NCI-H187 (cell line): ENCODE data around the gene SLC7A4.
A peak's percentile ranks its signal among the peaks of the same experiment; 100 is the strongest.
"Not testable (repeated sequence)": the region's sequence is repeated elsewhere in the genome, so short reads cannot be mapped to it uniquely, and the experiment has no call there.

Experiments used
- DNase-seq, 2 experiments: peaks; one replicate each; lab custom pipeline; 2025; lab: John Stamatoyannopoulos, UW

The SLC7A4 gene

DNA sequence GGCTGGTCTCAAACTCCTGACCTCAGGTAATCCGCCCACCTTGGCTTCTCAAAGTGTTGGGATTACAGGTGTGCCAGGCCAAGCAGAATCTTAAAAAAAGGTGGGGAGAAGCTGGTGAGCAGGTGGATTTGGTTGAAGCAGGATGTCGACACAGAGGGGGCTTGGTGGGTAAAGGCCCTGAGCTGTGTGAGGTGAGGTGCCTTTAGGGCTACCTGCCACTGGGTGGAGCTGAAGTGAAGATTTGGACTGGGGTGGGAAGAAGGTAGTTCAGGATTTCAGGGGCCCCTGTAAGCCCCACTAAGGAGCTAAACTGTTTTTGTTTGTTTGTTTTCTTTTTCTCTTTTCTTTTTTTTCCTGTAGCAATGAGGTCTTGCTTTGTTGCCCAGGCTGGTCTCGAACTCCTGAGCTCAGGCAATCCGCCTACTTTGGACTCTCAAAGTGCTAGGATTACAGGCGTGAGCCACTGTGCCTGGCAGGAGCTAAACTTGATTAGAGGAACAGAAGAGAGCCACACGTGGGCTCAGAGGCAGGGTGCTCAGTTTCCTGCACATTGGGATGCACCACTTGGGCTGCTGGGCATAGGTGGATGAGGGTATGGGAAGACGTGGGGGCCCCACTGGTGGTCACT is 11.4 kb downstream of the SLC7A4 start:
- no peak for DNase-seq

DNA sequence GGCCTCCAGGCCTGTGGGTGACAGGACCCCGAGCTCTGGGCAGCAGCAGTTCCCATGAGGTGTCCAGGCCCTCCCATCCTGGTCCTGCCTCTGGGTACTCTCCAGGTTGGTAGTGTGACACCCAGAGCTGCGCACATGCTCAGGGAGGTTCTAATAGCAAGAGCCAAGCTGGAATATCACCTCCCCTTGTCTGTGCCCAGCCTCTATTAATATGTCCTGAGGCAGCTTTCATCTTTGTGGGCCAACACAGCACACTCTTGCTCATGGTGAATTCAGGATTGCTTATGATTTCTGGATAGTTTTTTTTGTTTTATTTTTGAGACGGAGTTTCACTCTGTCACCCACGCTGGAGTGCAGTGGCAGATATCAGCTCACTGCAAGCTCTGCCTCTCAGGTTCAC is 14.0 kb downstream of the SLC7A4 start:
- DNase-seq: no peak

DNA sequence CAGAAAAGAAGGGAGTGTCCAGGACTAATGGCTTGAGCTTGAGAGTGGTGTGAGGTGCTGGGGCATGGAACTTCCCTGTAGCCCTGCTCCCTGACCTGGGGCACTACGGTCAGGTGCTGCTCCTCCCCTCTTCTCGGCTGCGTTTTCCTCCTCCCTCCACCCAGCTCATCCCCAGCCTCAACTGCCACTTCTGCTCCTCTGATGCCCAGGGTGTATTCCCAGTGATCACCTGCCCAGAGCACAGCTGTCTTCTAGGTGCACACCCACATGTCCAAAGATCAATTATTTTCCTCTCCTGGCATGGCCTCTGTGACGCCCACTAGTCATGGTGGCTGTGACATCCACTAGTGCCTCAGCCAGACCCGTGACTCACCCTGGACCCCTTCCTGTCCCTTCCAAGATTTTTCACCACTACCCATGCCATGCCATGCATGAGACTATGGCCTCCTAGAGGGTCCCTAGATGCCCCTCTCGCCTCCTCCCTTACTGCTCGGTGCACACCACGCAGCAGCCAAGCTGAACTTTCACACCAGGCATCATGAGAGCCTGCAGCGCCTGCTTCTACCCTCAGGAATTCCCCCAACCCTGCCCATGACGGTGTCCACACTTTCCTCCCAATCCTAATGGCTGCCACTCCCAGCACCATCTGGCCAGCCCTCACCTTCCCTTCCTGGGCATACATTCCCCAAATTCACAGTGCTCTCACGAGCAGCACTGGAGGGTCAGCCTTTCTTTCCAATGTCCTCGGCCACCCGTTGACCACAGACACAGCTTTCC is 15.5 kb downstream of the SLC7A4 start:
- no peak for DNase-seq

DNA sequence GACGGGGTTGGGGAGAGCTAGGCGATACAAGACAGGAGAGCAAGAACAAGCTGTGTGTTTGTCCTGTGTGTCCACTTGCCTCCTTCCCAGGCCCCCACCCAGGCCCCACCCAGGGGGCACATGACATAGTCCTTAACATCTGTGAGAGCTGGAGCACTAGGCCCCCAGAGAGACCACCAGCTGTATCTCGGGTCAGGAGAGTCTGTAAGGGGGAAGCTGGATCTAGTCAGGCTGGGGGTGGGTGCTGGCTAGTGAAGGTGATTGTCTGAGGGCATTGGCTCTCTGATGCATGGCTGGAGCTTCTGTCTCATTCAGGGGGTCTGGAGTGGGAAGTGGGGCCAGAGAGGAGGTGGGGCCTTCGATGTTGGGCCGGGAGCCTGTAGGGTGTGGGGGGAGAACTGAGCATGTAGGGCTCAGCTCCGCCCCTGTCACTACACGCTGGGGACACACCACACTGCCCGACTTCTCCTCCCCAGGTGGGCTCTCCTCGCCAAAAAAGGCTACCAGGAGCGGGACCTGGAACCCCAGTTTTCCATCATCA is 16.8 kb downstream of the SLC7A4 start:
- no peak for DNase-seq

DNA sequence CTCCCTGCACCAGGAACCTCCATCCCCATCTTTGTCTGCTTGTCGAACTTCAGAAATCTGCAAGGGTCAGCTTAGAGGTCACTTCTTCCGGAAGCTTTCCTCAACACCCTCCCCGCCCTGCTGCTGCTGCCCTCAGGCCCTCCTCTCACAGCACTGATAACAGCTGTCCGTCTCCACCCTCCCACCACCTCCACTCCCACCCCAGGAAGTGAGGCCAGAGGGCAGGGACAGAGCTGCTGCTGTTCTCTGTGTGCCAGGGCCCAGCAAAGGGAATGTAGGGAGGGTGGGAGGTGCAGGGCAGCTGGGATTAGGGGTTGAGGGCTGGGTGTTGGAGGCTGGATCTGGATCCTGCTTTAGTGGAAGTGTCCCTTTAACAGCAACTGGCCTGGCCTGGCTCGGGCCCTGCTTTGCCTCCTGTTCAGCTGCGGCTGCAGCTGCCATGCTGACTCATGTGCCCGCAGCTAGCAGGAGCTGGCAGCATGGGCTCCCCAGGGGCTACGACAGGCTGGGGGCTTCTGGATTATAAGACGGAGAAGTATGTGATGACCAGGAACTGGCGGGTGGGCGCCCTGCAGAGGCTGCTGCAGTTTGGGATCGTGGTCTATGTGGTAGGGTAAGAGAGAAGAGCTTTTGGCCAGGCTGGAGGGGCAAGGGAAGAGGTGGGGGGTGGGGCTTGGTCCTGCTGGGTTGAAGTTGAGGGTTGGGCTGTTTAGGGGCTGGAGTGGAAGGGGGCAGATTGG is 17.5 kb downstream of the SLC7A4 start, which contains the start of gene P2RX6:
Gene P2RX6 (plus strand): TSS at position 440 of the 740 bp plus-strand sequence. CDS start 10 bp downstream, at position 450.
- no peak for DNase-seq

DNA sequence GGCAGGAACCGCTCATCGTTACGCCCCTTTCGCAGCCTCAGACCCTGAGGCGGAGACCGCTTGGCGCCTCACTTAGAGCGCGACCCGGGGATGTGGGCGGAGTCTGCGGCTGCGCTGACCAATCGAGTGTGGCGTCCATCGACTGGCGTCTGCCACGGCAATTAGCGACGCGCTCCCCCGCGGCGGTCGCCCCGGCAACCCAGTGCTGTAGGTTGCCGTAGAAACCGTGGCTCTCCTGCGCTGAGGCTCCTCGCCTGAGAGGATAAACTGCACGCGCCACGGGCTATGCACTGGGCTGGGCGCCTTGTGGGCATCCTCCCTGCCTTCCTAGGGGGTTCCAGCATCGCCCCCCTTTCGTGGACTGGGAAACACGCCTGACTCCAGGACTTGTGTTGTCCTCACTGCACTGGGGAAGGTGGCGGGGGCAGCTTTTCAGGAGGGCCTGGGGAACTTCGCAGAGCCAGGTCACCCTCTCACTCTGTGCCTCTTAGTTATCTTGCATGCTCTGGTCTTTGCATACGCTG is 18.1 kb downstream of the SLC7A4 start:
- peak; percentile 73 to 78 for DNase-seq

DNA sequence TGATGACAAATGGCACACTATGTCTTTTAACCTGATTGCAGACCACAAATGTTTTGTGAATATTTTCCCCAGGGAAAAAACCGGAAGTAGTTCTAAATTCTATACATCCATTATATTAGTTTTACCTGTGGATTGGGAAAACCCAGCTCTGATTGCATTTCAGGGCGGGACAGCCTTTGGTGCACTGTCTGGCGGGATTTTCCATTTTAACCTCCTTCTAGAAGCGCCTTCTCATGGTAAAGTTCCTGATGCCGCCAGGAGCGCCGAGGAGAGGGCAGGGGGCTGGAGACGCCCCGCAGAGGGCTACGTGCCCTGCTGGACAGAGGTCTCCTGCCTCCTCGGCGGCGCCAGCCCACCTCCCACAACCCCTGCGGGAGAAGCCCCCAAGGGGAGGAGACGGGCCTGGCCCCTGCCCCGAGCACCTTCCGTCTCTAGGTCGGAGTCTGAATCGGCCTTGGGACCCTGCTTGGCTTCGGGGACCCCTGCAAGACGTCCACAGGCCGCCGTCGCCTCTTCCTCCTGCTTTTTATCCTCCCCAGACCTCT is 18.6 kb downstream of the SLC7A4 start:
- DNase-seq: no peak

DNA sequence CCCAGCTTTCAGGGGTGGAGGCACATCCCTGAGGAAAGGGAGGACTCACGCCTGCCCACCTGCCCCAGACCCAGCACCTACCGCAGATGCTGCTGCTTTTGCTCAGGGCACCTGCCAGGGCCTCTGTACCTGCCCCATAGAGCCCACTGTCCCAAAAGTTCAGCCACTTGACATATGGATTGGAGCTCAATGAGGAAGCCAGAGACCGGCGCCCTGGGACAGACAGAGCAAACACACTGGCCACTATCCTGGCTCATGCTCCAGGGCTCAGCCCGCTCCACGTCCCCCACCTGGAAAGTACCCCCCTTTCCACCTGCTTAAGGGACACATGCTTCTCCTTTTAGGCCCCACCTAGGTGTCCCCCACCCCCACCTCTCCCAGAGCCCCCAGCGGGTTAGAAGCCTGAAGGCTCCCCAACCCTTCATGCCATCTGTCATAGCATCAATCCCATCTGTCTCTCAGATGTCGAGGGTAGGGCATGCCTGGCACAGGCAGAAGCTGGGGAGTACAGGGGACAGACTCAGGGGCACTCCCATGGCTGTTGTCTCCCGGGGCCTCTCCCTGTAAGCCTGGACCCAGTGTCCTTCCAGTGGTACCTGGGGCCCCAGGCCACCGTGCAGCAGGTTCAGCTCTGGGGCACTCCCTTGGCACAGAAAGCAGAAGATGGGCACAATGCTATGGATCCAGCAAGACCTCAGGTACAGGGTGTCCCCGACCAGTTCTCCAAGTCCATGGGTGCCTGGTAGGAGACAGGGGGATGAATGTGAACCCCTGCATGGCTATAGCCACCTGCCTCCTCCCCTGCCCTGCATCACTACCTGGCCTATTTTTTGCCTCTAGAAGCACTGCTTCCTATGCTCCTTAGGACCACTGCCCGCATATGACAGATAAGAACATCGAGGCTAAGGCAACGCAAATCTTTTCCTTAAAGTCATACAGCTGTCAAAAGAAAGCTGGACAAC is 19.6 kb downstream of the SLC7A4 start:
- DNase-seq: no peak

DNA sequence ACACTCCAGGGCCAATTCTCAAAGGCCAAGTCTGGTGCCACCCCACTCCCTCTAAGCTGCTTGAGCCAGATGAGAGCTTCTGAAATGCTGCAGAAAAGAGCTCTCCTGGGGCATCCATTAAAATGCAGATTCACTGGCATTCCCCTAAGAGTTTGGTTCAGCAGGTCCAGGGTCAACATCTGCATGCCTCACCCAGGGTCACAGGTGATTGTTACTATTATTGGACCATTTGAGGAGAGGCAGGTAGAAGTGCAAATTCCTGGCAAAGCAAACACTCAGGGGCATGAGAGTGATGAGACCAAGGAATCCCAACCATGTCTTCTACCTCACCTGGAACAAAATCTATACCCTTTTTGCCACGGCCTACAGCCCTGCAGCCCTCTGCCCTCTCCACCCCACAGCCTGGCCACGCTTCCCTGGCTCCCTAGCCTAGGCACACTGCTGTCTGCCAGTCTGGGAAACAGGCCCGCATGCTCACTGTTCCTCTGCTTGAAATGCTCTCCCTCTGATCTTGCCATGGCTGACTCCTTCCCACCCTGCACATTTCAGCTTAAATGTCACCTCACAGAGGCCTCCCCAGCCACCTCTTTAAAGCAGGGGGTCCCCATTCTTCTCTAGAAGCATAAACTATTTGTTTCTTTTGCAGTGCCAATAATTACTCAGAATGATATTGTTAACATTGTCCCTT is 21.8 kb downstream of the SLC7A4 start:
- no peak for DNase-seq

DNA sequence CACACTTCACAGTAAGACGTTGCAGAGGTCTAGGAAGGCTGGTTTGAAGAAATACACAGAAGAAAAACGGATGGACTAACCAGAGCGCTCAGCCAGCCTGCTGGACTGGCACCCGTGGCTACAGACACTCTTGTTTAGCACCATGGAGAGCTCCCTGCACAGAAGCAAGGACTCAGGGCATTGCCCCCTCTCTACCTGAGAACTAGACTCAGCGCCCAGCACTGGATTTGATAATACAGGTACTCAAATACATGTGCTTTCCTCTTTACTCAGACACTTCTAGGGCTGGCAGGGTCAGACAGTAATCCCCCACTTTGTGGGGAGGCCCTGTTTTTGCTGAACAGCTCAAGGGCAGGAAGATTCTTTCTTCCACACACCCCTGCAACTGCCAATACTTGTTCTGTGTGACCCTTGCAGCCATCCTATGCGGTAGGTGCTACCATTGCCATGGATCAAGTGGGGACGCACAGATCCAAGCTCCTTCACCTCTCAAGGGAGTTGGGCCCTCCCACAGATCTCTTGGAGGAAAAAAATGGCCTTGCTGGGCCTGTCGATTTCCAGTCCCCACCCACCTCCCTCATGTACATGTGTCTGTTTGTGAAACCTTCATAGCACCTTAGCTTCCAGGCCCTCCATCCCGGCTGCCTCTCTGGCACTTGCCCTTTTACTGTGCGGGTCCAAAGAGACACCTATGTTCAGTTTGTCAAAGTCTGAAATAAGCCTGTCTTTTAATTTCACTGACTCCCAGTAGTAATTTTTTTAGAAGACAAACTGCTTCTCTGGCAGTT is 22.5 kb downstream of the SLC7A4 start:
- DNase-seq: no peak

DNA sequence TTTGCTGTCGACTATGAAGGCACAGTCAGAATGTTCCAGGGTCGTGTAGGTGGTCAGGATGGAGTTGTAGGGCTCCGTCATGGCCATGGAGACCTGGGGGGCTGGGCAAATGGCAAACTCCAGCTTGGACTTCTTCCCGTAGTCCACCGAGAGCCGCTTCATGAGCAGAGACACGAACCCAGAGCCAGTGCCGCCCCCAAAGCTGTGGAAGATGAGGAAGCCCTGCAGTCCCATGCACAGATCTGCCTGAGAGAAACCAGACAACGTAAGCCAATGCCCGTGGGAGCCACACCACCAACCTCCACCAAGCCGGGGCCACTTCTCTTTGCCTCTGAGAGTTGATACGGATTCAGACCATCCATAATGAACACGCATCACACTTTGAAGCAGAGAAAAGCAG is 23.2 kb downstream of the SLC7A4 start:
- DNase-seq: not testable (repeated sequence)

DNA sequence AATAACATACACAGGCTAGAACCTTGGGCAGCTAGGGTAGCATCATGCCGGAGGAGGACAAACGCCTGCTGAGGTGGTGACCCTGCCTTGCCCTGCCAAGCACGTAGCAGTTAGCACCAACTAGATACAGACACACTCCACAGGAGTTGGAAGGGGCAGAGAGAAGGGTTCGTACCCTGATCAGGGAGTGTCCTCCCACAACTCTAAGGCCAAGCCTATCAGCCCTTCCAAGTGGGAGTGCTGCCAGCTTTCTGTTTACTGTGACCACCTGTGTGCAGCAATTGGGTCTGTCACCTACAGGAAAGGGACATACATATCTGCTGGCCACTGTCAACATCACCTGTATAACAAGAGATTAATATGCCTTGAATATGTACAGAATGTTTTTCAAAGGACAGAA is 28.6 kb downstream of the SLC7A4 start:
- no peak for DNase-seq

DNA sequence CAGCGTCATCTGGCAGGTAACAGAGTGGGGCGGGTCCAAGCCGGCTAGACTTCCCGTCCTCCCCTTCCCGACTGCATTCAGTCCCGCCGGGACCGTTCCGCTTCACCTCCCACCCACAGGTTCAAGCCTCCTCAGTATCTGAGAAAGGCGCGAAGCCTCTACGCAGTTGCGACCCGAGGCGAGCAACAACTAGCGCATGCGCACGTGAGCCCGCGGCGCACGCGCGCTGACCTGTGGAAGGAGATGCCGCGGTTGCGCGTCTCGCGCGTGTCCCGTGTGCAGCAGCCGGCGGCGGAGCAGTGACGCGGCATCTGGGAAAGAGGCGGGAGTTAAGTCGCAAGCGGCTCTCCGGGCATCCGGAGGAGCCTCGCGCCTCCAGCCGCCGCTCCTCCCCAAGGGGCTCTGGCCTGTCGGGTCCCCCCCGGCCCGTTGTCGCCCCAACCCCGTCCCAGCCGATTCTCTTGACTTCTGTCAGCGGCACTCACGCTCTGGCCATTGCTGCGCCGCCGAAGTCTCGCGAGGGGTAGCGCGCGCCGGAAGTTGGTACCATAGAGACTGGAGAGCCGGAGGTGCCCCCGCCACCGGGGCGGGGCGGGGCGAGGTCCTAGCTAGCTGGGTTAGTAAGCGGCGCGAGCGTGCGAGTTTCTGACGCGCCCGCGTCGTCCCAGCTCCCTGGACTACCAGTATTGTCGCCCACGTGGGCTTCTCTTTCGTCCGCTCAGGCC is 30.6 kb downstream of the SLC7A4 start, which contains the start of gene THAP7:
Gene THAP7 (minus strand): TSS at position 518 of the 725 bp plus-strand sequence. CDS start 207 bp downstream, at position 311.
- DNase-seq: peak; percentile 82 to 87

DNA sequence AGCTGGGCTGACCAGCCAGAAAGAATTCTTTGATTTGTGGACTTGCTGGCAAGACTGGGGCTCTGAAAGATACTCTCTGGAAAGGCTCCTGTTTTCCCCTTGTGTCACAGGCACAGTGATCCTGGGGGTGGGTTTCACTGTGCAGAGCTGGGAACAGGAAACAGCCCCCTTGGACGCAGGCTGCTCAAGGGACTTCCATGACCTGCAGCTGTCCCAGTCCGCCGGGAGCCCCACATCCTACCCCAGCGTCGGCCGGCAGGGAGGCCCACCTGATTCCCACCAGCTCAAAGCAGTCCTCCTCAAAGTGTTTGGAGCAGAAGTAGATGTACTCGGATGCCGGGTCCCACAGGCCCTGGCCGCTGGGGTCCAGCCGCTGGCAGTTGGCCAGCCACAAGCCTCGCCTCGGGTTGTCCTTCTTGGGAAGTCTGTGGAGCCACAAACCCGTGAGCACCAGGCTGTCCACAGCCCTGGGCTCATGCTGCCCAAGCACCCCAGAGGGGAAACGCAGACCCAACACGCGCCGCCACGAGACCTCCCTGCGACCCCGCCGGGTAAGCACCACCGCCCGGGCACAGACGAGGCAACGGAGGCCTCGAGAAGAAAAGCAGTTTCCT is 31.3 kb downstream of the SLC7A4 start:
- DNase-seq: no peak

DNA sequence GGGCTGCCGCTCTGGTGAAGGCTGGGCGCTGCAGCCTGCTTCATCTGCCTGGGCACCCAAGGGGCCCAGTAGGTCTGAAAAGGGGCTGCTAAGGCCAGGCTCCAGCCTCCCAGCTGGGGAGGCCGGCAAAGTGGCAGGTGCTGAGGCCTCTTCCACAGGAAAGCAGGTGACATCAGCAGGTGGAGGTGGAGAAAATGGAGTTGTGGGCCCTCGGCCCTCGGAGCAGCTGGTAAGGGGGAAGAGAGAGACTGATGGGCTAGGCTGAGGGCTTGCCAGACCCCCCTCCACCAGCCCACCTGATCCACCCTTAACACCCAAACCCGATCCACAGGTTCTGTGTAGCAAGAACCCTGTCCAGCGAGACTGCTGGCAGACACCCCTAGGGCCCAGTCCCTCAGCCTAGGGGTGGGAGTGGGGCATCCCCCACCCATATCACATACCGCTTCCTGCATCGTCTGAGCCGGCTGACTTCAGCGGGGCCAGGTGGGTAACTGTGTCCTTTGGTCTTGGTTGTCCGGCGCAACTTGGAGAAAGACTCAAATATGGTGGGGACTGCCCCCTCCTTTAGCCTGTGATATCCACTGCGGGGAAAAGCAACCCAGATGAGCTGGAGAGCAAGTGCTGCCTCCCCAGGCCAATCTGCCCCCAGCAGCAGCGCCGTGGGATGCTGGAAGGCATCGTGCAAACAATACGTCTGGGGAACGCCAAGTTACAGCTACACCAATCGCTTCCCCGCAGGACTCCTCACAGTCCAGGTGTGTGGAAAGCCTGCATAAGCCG is 32.0 kb downstream of the SLC7A4 start:
- DNase-seq: no peak

DNA sequence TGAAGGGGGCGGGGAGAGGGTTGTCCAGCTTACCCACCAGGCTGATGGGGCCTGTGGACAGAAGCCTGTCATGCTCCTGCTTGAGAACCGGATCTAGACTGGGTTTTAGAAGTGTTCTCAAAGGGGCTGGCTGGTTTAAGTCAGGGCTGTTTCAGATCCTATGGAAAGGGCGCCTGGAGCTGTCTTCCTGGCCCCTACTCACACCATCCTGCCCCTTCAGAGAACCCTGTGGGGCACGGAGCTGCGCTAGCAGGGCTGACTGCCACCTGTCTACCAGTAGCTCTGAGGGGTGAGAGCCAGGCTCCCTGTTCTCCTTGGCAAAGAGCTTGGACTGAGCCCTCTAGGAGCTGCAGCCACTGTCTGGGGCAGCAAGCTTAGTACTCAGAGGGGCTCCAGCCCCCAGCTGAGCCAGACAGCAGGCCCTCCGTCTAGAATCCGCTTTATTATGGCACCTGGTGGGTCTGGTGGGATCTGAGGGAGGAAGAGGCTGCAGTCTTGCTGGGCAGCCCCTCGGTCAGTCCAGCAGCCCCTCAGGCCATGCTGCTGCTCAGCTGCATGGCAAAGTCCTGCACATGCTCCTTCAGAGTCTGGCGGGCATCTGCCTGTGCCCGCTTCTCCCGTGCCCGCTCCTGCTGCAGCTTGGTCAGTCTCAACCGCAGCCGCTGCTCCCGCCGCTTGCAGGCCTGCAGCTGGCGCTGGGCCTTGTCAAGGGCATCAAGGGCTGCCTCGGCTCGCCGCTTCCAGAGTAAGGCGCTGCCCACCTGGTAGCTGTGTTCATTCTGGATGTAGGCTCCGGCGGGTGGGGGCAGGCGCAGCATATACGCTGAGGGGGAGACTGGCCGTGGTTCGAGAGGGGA is 32.8 kb downstream of the SLC7A4 start:
- no peak for DNase-seq
